HG03139 (cell line): Measurements from ENCODE around the gene B2M.
"Not testable (repeated sequence)": the region's sequence is repeated elsewhere in the genome, so short reads cannot be mapped to it uniquely, and the experiment has no call there.

Experiments
- ATAC-seq: cut with Tn5 transposase; IDR thresholded peaks from one replicate; pipeline ENCODE4 v1.9.1; 2021; ENCODE audit not compliant: unreplicated experiment

The B2M gene

GRCh38 chr15:44720460-44721176 is 9.3 kb downstream of the B2M start:
- no peak for ATAC-seq

- ATAC-seq: no peak
These were observed 10.7 kb downstream of the B2M start for GRCh38 chr15:44722011-44722410.

GRCh38 chr15:44726136-44726535 is 14.8 kb downstream of the B2M start:
- no peak for ATAC-seq

GRCh38 chr15:44726568-44727484 is 15.5 kb downstream of the B2M start:
- peak; percentile 41 for ATAC-seq

GRCh38 chr15:44727485-44728231 is 16.3 kb downstream of the B2M start:
- ATAC-seq: no peak

GRCh38 chr15:44728232-44728575 is 16.9 kb downstream of the B2M start:
- ATAC-seq: not testable (repeated sequence)

GRCh38 chr15:44728576-44729407 is 17.5 kb downstream of the B2M start:
- ATAC-seq: peak; percentile 68

GRCh38 chr15:44729408-44730127 is 18.3 kb downstream of the B2M start:
- ATAC-seq: no peak

- no peak for ATAC-seq
These were observed 23.6 kb downstream of the B2M start for GRCh38 chr15:44734839-44735481.

- ATAC-seq: no peak
These were observed 24.3 kb downstream of the B2M start for GRCh38 chr15:44735482-44736180.

- ATAC-seq: no peak
These were observed 25.0 kb downstream of the B2M start, which contains the start of gene TRIM69 for GRCh38 chr15:44736181-44736765. Gene TRIM69 (plus strand): TSS chr15:44736528. CDS start chr15:44736705, 177 bp downstream.

GRCh38 chr15:44738340-44738984 is 27.1 kb downstream of the B2M start:
- ATAC-seq: no peak

- not testable (repeated sequence) for ATAC-seq
These were observed 28.0 kb downstream of the B2M start for GRCh38 chr15:44739222-44739847.

GRCh38 chr15:44743454-44743853 is 32.1 kb downstream of the B2M start:
- not testable (repeated sequence) for ATAC-seq

- no peak for ATAC-seq
These were observed 42.0 kb downstream of the B2M start for GRCh38 chr15:44753345-44753744.

GRCh38 chr15:44763187-44763586 is 51.9 kb downstream of the B2M start:
- ATAC-seq: no peak

- ATAC-seq: no peak
These were observed 52.5 kb downstream of the B2M start for GRCh38 chr15:44763848-44764247.
